ENCODE data around the gene PDCD1LG2. TPM values are rescaled to one million over a fixed set of nuclear protein-coding genes. Genes with fewer than 3 reads are reported as not detected.

Gene PDCD1LG2
- total RNA-seq, 1 experiment from 2014 or later: not detected

DNA sequence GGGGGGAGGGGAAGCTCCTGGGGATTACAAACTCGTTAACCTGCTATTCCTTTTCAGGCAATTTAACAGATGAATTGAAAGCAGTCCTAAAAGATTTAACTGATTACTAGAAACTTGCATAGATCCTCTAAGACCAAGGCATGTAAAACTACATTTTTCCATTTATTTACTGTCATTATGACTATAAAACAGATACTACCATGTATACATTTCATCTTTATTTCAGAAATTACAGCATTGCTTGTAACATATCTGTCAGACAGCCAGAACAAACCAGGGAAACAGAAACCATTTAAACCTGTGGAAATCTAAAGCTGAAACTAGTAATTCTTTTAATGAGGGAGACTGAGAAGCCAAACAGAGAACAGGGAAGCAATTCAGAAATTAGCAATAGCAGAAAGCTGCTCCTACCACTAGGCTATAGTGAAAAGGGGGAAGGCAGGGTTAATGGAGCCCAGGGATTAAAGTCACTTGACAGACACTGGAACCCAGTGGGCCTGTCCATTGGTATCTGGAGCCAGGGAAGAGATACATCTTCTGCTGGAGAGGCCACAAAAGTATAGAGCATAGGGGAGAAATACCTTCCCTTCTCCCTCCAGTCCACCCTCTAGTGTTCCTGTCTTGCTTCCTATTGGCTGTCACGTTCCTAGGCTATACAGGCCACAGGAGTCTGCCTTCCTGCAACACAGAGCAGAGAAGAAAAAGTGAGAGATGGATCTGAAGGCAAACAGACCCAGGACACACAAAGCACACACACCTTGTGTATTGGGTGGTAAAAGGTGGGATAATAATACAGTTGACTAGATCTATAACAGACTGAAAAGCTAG, 33.8 kb downstream of the PDCD1LG2 start:
- no peak overlapping the region for H3K27ac ChIP-seq (ENCODE audit: low read length)
- H3K4me3 ChIP-seq (ENCODE audit: low read depth in 2 of 2, low read length in 2 of 2): no peak overlapping the region
- no TSS peak for BruUV-seq (replicated peaks)
- no peaks in the 10 kb centered on the region for H3K9me3 ChIP-seq (ENCODE audit: control insufficient read depth, insufficient read depth, low read depth, low read length)
- ChIA-PET POLR2A (no interaction called here), CTCF (no interaction called here)
- H3K27me3 ChIP-seq (ENCODE audit: control insufficient read depth, insufficient read depth, low read length): no peaks in the 10 kb centered on the region
- in situ Hi-C loops (cut with HindIII; ENCODE audit: low pct_unique_long_range_greater_than_20kb, low sequenced_read_pairs): no loop called here
- TF ChIP-seq POLR2AphosphoS5 (IDR thresholded peaks at IDR 0.05; ENCODE audit: low read depth, low read length) (no peak), SIN3A (IDR thresholded peaks at IDR 0.05; ENCODE audit: borderline replicate concordance, insufficient read depth, low read depth, low read length) (no peak), REST (IDR thresholded peaks at IDR 0.05; ENCODE audit: insufficient read depth in 1 of 2, low read depth in 2 of 2, low read length in 1 of 2) (no peak), TCF7L2 (IDR thresholded peaks at IDR 0.05; ENCODE audit: low read depth, low read length) (no peak)
- TF ChIP-seq, protein P1, sequence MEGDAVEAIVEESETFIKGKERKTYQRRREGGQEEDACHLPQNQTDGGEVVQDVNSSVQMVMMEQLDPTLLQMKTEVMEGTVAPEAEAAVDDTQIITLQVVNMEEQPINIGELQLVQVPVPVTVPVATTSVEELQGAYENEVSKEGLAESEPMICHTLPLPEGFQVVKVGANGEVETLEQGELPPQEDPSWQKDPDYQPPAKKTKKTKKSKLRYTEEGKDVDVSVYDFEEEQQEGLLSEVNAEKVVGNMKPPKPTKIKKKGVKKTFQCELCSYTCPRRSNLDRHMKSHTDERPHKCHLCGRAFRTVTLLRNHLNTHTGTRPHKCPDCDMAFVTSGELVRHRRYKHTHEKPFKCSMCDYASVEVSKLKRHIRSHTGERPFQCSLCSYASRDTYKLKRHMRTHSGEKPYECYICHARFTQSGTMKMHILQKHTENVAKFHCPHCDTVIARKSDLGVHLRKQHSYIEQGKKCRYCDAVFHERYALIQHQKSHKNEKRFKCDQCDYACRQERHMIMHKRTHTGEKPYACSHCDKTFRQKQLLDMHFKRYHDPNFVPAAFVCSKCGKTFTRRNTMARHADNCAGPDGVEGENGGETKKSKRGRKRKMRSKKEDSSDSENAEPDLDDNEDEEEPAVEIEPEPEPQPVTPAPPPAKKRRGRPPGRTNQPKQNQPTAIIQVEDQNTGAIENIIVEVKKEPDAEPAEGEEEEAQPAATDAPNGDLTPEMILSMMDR (IDR thresholded peaks at IDR 0.05): no peak
- intact Hi-C loops (cut with micrococcal nuclease; ENCODE audit: unreplicated experiment): no loop called here
- ATAC-seq: no peak
- no peaks in the 10 kb centered on the region for H3K4me1 ChIP-seq (ENCODE audit: control insufficient read depth, insufficient read depth, low read length)
- DNase-seq (ENCODE audit: low read depth, low spot score): no peak
- H3K36me3 ChIP-seq (ENCODE audit: control insufficient read depth, insufficient read depth, low read length): no peaks in the 10 kb centered on the region

DNA sequence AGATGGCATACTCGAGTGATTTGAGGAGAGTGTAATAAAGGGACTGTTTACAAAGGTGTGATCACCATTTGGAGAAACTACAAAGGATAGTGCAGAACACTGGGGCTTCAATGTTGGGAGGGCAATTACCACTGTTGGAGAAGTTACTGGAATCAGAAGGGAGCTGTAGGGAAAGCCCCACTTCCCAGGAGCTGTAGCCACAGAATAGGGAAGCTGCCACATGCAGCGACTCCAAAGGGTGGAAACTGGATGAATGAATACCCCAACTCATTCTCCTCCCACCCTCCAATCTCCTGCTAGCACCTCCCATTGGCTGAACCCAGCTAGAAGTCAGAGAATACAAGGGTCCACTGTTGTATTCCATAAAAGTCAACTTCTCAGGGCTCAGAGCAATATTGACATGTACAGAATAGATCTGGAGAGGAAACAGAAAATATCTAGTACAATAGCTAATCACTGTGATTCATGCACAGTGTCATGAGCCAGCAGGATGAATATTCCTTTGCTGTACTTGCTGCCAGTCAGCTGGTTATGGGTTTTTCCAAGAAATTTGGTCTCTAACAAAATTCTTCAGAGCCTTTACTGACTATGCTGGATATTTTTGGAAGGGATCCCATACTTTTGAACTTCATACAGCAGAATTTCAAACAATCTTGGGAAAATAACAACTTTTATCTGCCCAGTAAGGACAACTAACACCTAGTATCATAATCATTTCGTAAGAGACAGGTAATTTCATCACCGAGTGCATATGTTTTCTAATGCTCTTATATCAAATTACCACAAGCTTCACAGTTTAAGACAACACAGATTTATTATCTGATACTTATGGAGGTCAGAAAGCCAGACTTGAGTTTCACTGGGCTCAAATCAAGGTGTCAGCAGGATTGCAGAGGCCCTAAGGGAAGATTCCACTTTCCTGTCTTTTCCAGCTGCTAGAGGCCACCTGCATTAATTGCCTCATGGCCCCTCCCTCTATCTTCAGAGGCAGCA, 39.6 kb downstream of the PDCD1LG2 start:
- no peak overlapping the region for H3K4me3 ChIP-seq (ENCODE audit: low read depth in 2 of 2, low read length in 2 of 2)
- ChIA-PET CTCF (no interaction called here), POLR2A (no interaction called here)
- H3K4me1 ChIP-seq (ENCODE audit: control insufficient read depth, insufficient read depth, low read length): no peaks in the 10 kb centered on the region
- ATAC-seq (no peak), DNase-seq (ENCODE audit: low read depth, low spot score) (no peak)
- no peaks in the 10 kb centered on the region for H3K36me3 ChIP-seq (ENCODE audit: control insufficient read depth, insufficient read depth, low read length)
- TF ChIP-seq, protein P1 (IDR thresholded peaks at IDR 0.05): no peak
- no peak for TF ChIP-seq SIN3A (IDR thresholded peaks at IDR 0.05; ENCODE audit: borderline replicate concordance, insufficient read depth, low read depth, low read length)
- TF ChIP-seq REST (IDR thresholded peaks at IDR 0.05; ENCODE audit: insufficient read depth in 1 of 2, low read depth in 2 of 2, low read length in 1 of 2): no peak
- no peak for TF ChIP-seq TCF7L2 (IDR thresholded peaks at IDR 0.05; ENCODE audit: low read depth, low read length)
- TF ChIP-seq POLR2AphosphoS5 (IDR thresholded peaks at IDR 0.05; ENCODE audit: low read depth, low read length): no peak
- H3K27ac ChIP-seq (ENCODE audit: low read length): no peak overlapping the region
- no peaks in the 10 kb centered on the region for H3K9me3 ChIP-seq (ENCODE audit: control insufficient read depth, insufficient read depth, low read depth, low read length)
- in situ Hi-C loops (cut with HindIII; ENCODE audit: low pct_unique_long_range_greater_than_20kb, low sequenced_read_pairs) (no loop called here), intact Hi-C loops (cut with micrococcal nuclease; ENCODE audit: unreplicated experiment) (no loop called here)
- H3K27me3 ChIP-seq (ENCODE audit: control insufficient read depth, insufficient read depth, low read length): no peaks in the 10 kb centered on the region
- BruUV-seq (replicated peaks): no TSS peak

Measured in Panc1 (cell line).